Type B pancreatic cell (in vitro differentiated cells): ENCODE data around the gene HKDC1. TPM values are rescaled to one million over a fixed set of nuclear protein-coding genes. Genes with fewer than 3 reads are reported as not detected.

ENCODE experiments used
- DNase-seq: peaks from one replicate; pipeline ENCODE4 v3.0.0; 2021; ENCODE audit warnings: mixed read lengths; ENCODE audit not compliant: unreplicated experiment; ENCODE audit errors: extremely low spot score
- H3K27ac Mint-ChIP-seq: 2 replicates; pipeline ENCODE4 v1.8.0; 2021; ENCODE audit warnings: mild to moderate bottlenecking, mixed read lengths
- H3K27me3 Mint-ChIP-seq: 2 replicates; pipeline ENCODE4 v1.8.0; 2021; ENCODE audit warnings: mixed read lengths
- H3K36me3 Mint-ChIP-seq: 2 replicates; pipeline ENCODE4 v1.8.0; 2021; ENCODE audit warnings: mixed read lengths
- H3K4me1 Mint-ChIP-seq: one replicate; pipeline ENCODE4 v1.8.0; 2021; ENCODE audit warnings: mixed read lengths; ENCODE audit not compliant: unreplicated experiment
- H3K4me3 Mint-ChIP-seq: 2 replicates; pipeline ENCODE4 v1.8.0; 2021; ENCODE audit warnings: mild to moderate bottlenecking, mixed read lengths
- H3K9me3 Mint-ChIP-seq: 2 replicates; pipeline ENCODE4 v1.8.0; 2021; ENCODE audit warnings: mixed read lengths
- total RNA-seq: library from RNA; stranded (reverse); gene quantifications from 2 replicates; pipeline ENCODE4 v1.2.1, GENCODE V29; 2021; ENCODE audit warnings: low replicate concordance
- TF ChIP-seq, protein P1 (sequence below): fragments of 200-600 bp; sonication (generic); conservative IDR thresholded peaks from 2 replicates; pipeline ENCODE4 v1.5.0; 2021; ENCODE audit warnings: antibody characterized with exemption, mild to moderate bottlenecking

The HKDC1 gene
- total RNA-seq, 1 donor from 2014 or later, result 2.4 TPM

DNA sequence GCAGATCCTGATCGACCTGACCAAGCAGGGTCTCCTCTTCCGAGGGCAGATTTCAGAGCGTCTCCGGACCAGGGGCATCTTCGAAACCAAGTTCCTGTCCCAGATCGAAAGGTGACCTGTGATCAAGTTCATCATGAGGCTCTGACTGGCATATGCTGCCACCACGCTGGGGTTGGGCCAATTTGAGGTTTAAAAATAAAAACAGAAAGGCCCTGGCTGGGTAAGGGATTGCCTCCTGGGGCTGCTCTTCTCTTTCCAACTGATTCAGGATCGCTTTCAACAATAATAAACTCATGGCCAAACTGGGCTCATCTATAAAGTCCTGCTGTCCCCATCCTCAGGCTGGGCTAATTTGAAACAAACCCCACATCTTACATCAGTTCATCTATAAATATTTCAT lies 41.1 kb downstream of the HKDC1 start:
- peaks cover 3% of the 10 kb centered on the region for H3K27me3 Mint-ChIP-seq
- TF ChIP-seq, protein P1, sequence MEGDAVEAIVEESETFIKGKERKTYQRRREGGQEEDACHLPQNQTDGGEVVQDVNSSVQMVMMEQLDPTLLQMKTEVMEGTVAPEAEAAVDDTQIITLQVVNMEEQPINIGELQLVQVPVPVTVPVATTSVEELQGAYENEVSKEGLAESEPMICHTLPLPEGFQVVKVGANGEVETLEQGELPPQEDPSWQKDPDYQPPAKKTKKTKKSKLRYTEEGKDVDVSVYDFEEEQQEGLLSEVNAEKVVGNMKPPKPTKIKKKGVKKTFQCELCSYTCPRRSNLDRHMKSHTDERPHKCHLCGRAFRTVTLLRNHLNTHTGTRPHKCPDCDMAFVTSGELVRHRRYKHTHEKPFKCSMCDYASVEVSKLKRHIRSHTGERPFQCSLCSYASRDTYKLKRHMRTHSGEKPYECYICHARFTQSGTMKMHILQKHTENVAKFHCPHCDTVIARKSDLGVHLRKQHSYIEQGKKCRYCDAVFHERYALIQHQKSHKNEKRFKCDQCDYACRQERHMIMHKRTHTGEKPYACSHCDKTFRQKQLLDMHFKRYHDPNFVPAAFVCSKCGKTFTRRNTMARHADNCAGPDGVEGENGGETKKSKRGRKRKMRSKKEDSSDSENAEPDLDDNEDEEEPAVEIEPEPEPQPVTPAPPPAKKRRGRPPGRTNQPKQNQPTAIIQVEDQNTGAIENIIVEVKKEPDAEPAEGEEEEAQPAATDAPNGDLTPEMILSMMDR, result no peak
- no peak overlapping the region for H3K27ac Mint-ChIP-seq
- H3K4me3 Mint-ChIP-seq, result no peak overlapping the region
- DNase-seq, result no peak
- H3K9me3 Mint-ChIP-seq, result no peaks in the 10 kb centered on the region
- H3K4me1 Mint-ChIP-seq, result peaks cover 10% of the 10 kb centered on the region
- no peaks in the 10 kb centered on the region for H3K36me3 Mint-ChIP-seq

DNA sequence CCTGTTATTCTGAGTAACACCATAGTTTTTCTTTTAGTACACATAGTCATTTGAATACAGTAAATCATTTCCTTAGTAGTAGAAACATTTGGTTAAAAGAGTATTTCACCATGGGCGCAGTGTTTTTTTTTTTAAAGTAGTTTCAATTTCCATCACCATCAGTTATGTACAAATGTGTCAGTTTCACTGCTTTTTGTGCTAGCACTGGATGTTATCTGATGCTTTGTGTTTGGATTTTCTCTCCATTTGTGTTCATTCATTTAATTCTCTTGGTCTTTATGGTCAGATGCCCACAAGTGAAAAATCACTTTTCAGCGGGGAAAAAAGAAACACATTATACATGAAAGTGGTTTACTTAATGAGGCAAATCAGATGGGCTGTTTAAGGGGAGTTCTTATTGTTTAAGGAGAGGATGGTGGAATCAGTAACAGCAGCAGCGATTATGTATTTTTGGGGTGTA lies 42.2 kb downstream of the HKDC1 start:
- peaks cover 7% of the 10 kb centered on the region for H3K27me3 Mint-ChIP-seq
- H3K27ac Mint-ChIP-seq, result no peak overlapping the region
- no peak for DNase-seq
- H3K9me3 Mint-ChIP-seq, result no peaks in the 10 kb centered on the region
- peaks cover 10% of the 10 kb centered on the region for H3K4me1 Mint-ChIP-seq
- H3K4me3 Mint-ChIP-seq, result no peak overlapping the region
- TF ChIP-seq, protein P1, result no peak
- H3K36me3 Mint-ChIP-seq, result no peaks in the 10 kb centered on the region

DNA sequence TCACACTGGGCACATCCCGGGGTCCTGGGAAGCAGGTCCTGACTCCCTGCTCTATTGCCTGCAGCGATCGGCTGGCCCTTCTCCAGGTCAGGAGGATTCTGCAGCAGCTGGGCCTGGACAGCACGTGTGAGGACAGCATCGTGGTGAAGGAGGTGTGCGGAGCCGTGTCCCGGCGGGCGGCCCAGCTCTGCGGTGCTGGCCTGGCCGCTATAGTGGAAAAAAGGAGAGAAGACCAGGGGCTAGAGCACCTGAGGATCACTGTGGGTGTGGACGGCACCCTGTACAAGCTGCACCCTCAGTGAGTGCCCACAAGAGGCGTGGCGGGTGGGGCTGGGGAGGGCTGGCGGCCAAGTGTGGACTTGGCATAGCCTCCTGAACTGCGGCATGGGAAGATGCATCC lies 45.4 kb downstream of the HKDC1 start:
- Mint-ChIP-seq H3K27me3 (peaks cover 8% of the 10 kb centered on the region), H3K27ac (no peak overlapping the region), H3K4me1 (peaks cover 10% of the 10 kb centered on the region), H3K4me3 (no peak overlapping the region), H3K36me3 (no peaks in the 10 kb centered on the region), H3K9me3 (no peaks in the 10 kb centered on the region)
- DNase-seq, result no peak
- TF ChIP-seq, protein P1, result no peak

DNA sequence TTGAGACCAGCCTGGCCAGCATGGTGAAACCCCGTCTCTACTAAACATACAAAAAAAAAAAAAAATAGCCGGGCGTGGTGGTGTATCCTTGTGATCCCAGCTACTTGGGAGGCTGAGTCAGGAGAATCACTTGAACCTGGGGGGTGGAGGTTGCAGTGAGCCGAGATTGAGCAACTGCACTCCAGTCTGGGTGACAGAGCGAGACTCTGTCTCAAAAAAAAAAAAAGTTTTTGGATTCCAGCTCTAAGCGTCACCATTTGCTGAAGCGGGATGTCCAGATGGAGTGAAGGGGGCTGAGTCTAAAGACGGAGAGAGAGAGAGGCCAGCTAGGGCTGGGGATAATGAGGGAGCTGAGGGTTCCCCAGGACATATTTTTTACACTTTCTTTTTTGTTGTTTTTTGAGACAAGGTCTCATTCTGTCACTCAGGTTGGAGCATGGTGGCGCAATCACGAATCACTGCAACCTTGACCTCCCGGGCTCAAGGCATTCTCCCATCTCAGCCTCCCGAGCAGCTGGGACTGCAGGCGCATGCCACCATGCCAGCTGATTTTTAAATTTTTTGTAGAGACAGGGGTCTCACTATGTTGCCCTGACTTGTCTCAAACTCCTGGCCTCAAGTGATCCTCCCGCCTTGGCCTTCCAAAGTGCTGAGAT lies 48.8 kb downstream of the HKDC1 start:
- no peak overlapping the region for H3K27ac Mint-ChIP-seq
- no peaks in the 10 kb centered on the region for H3K4me1 Mint-ChIP-seq
- H3K36me3 Mint-ChIP-seq, result no peaks in the 10 kb centered on the region
- no peaks in the 10 kb centered on the region for H3K9me3 Mint-ChIP-seq
- no peak overlapping the region for H3K4me3 Mint-ChIP-seq
- peaks cover 12% of the 10 kb centered on the region for H3K27me3 Mint-ChIP-seq
- DNase-seq, result no peak
- TF ChIP-seq, protein P1, result no peak

DNA sequence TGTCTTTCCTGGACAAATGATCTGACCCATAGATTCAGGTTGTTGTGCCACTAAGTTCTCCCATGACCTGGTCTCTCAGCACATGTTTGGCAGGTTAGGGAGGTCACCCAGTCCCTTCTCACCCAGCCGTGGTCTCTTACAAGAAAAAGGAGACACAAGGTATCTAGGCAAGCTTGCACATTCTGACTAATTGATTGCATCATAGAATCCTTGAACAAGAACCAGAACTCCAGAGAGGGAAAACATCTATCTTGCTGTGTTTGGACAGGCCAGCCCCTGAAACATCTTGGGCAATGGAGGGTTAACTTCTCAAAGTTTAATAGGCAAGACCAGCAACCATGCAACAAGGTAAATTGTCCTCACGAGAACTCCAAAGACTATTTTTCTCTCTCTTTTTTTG lies 49.6 kb downstream of the HKDC1 start:
- Mint-ChIP-seq H3K4me1 (no peaks in the 10 kb centered on the region), H3K36me3 (no peaks in the 10 kb centered on the region), H3K27ac (no peak overlapping the region), H3K9me3 (no peaks in the 10 kb centered on the region), H3K27me3 (peaks cover 12% of the 10 kb centered on the region), H3K4me3 (no peak overlapping the region)
- TF ChIP-seq, protein P1, result no peak
- DNase-seq, result no peak
